Body of pancreas (tissue), 4 donors: ENCODE measurements around the gene RGS13. TPM values are rescaled to one million over a fixed set of nuclear protein-coding genes. Genes with fewer than 3 reads are reported as not detected.

Source experiments
- ATAC-seq: fragments of 150-250 bp; one replicate; pipeline ENCODE4 v1.9.1; 2016
- DNase-seq, 4 donors: peaks; one replicate each; pipeline ENCODE4 v3.0.0-alpha.2; 2019
- H3K27ac ChIP-seq, 4 donors: fragments of 200-600 bp; sonication (generic); 1 replicate in 3 of 4; 2 replicates in 1 of 4; pipeline versions ENCODE4 v1.5.1 to v1.6.1; 2016 to 2019; ENCODE audit warnings: mild to moderate bottlenecking in 1 of 4, mixed read lengths in 1 of 4, moderate library complexity in 1 of 4
- H3K27me3 ChIP-seq, 2 donors: fragments of 200-600 bp; sonication (generic); one replicate each; pipeline ENCODE4 v1.6.0; 2016; ENCODE audit warnings: mild to moderate bottlenecking in 1 of 2
- H3K36me3 ChIP-seq, 2 donors: fragments of 200-600 bp; sonication (generic); replicated peaks in 1 of 2; 2 replicates each; pipeline ENCODE4 v1.5.1; 2016; ENCODE audit warnings: low read depth in 2 of 2; ENCODE audit not compliant: insufficient read depth in 1 of 2
- H3K4me1 ChIP-seq: fragments of 200-600 bp; sonication (generic); one replicate; pipeline ENCODE4 v1.6.0; 2016
- H3K4me3 ChIP-seq, 2 donors: fragments of 200-600 bp; sonication (generic); 1 replicate in 1 of 2; 2 replicates in 1 of 2; pipeline ENCODE4 v1.5.1; 2016 to 2019
- H3K9me3 ChIP-seq, 3 donors: fragments of 200-600 bp; sonication (generic); 1 replicate in 2 of 3; 2 replicates in 1 of 3; pipeline ENCODE4 v1.5.1; 2016
- POLR2A ChIP-seq, 3 donors: fragments of 450-650 bp; IDR thresholded peaks; one replicate each; pipeline ENCODE4 v1.6.1; 2016; ENCODE audit warnings: antibody characterized with exemption in 3 of 3, mild to moderate bottlenecking in 2 of 3
- WGBS, 2 donors: methylation state at CpG; one replicate each; pipeline ENCODE4 v1.1.5; 2017; 5-methylcytosine and 5-hydroxymethylcytosine counted together
- intact Hi-C: fragments of 100-400 bp; cut with DNase I; formaldehyde crosslinking; loops from one replicate; pipeline ENCODE4 v1.15.1; 2023
- total RNA-seq, 2 donors: library from RNA; depleted of rRNA; stranded (reverse); fragments of >200 nt; gene quantifications; one replicate each; pipeline ENCODE4 v1.1.0, GENCODE V29; 2016
- TF ChIP-seq, protein P1 (sequence below), 7 experiments: fragments of 450-650 bp in 4 of 7; fragments of 200-600 bp in 3 of 7; sonication (generic) in 3 of 7; IDR thresholded peaks; one replicate each; pipeline ENCODE4 v1.5.1; 2016 to 2019; ENCODE audit warnings: antibody characterized with exemption in 7 of 7

The RGS13 gene
- total RNA-seq, 2 donors from 2014 or later, result 4.9 TPM; not detected in 1

DNA sequence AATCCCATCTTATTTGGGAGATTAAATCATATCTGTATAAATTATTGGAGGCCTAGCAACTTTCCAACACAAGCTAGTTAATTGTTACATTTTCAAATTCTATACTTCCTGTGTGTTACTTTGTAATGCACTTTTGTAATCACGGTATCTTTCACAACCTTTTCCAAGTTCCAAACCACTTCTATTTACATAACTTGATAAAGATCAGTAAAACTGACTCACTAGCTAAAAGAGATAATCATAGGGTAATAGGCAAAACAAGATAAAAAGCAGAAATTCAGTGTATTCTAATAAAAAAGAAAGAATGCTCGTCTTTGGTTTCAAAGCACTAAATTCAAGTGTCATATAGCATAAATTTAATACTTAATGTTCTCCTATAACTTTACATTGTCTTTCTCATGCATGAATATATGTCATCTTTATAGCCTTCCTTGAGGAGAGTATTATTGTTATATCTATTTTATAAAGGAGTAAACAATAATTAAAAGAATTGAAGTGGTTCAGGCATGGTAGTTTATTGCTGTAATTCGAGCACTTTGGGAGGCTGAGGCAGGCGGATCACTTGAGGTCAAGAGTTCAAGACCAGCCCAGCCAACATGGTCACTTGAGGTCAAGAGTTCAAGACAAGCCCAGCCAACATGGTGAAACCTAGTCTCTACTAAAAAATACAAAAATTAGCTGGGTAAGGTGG lies 66.4 kb downstream of the RGS13 start:
- Histone ChIP-seq H3K27ac (no peak overlapping the region), H3K4me1 (peaks cover 16% of the 10 kb centered on the region), H3K4me3 (no peak overlapping the region), H3K27me3 (no peaks in the 10 kb centered on the region), H3K9me3 (no peaks in the 10 kb centered on the region), H3K36me3 (no peaks in the 10 kb centered on the region)
- TF ChIP-seq, protein P1, sequence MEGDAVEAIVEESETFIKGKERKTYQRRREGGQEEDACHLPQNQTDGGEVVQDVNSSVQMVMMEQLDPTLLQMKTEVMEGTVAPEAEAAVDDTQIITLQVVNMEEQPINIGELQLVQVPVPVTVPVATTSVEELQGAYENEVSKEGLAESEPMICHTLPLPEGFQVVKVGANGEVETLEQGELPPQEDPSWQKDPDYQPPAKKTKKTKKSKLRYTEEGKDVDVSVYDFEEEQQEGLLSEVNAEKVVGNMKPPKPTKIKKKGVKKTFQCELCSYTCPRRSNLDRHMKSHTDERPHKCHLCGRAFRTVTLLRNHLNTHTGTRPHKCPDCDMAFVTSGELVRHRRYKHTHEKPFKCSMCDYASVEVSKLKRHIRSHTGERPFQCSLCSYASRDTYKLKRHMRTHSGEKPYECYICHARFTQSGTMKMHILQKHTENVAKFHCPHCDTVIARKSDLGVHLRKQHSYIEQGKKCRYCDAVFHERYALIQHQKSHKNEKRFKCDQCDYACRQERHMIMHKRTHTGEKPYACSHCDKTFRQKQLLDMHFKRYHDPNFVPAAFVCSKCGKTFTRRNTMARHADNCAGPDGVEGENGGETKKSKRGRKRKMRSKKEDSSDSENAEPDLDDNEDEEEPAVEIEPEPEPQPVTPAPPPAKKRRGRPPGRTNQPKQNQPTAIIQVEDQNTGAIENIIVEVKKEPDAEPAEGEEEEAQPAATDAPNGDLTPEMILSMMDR (IDR thresholded peaks at IDR 0.05), result no peak
- no peak for TF ChIP-seq POLR2A (IDR thresholded peaks at IDR 0.05)
- ATAC-seq, result no peak
- WGBS, 2 donors, result 63 to 67% methylated on average over 4 of the region's 4 CpGs
- intact Hi-C loops, result no loop called here
- no peak for DNase-seq

DNA sequence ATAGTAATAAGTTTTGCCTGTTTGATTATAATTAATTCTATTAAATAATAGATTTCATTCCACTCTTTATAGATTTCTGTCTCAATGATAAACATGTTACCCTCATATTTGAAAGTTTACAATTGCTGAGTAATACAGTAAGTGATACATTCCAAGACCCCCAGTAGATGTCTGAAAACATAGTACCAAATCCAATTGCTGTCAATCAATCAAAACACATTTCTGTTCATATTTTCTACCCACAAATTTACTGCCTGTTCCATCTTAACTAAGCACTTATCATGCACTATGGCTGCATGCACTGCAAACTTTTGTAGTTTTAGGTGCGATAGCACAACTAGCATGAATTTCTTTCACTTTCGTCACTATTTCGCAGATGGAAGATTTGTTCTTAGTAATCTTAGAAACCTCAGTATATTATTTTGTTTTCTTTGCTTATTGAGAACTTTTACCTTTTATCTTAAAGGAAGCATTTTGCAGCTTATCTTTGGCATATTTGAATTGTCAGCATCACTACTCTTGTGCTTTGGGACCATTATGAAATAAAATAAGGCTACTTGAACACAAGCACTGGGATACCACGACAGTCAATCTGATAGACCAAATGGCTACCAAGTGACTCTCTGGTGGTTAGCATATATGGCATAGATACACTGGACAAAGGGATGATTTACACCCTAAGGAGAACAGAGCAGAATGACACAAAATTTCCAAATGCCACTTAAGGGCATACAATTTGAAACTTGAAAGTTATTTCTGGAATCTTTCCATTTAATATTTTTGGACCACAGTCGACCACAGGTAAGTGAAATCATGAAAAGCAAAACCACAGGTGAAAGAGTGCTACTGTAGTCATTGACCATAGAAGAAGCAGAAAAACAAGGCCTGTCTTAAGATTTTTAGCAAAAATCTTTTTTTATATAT lies 67.6 kb downstream of the RGS13 start:
- Histone ChIP-seq H3K36me3 (no peaks in the 10 kb centered on the region), H3K4me3 (no peak overlapping the region), H3K9me3 (no peaks in the 10 kb centered on the region), H3K27ac (no peak overlapping the region), H3K27me3 (no peaks in the 10 kb centered on the region), H3K4me1 (peaks cover 16% of the 10 kb centered on the region)
- intact Hi-C loops, result no loop called here
- DNase-seq (no peak), ATAC-seq (no peak)
- TF ChIP-seq, protein P1 (IDR thresholded peaks at IDR 0.05), result no peak
- TF ChIP-seq POLR2A (IDR thresholded peaks at IDR 0.05), result no peak
- 83 to 85% methylated on average over 5 of the region's 5 CpGs for WGBS, 2 donors

DNA sequence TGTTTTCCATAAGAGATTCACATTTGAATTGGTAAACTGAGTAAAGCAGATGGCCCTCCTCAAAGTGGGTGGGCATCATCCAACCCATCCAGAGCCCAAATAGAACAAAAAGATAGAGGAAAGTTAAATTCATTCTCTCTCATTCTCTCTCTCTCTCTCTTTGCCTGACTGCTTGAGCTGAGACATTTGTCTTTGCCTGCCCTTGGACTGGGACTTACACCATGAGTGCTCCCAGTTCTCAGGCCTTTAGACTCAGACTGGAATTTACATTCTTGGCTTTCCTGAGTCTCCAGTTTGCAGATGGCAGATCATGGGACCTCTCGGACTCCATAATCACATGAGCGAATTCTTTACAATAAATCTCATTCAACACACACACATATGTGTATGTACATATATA lies 69.6 kb downstream of the RGS13 start:
- no peak for ATAC-seq
- no peak for DNase-seq

DNA sequence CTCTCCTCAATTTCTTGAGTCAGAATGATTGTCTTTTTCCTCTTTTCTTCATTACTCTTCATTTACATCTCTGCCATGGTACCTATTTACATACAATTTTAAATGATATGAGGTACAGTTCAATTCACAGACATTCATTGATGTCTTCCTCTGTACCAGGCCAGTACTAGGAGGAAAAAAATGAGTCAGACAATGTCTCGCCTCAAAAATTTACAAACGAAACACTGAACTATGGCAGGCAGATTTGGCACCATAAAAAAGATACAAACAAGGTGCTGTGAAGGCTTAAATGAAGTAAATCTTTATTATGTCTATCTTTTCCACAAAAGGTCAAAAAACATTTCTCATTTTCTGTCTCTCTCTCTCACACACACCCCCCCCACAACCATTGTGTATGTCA lies 71.0 kb downstream of the RGS13 start:
- no peak overlapping the region for H3K27ac ChIP-seq
- DNase-seq (no peak), ATAC-seq (no peak)
- intact Hi-C loops, result no loop called here
- H3K9me3 ChIP-seq, result no peaks in the 10 kb centered on the region
- no peaks in the 10 kb centered on the region for H3K27me3 ChIP-seq
- TF ChIP-seq POLR2A (IDR thresholded peaks at IDR 0.05), result no peak
- TF ChIP-seq, protein P1 (IDR thresholded peaks at IDR 0.05), result no peak
- no peak overlapping the region for H3K4me3 ChIP-seq
- 82 to 83% methylated on average over 2 of the region's 2 CpGs for WGBS, 2 donors
- peaks cover 7% of the 10 kb centered on the region for H3K4me1 ChIP-seq
- H3K36me3 ChIP-seq, result no peaks in the 10 kb centered on the region

More for the DNA sequence above, 69.6 kb downstream of the RGS13 start:
- 81 to 91% methylated on average over 2 of the region's 2 CpGs for WGBS, 2 donors
- Histone ChIP-seq H3K36me3 (no peaks in the 10 kb centered on the region), H3K9me3 (no peaks in the 10 kb centered on the region), H3K4me1 (peaks cover 13% of the 10 kb centered on the region), H3K27ac (no peak overlapping the region), H3K27me3 (no peaks in the 10 kb centered on the region), H3K4me3 (no peak overlapping the region)
- intact Hi-C loops, result no loop called here
- no peak for TF ChIP-seq POLR2A (IDR thresholded peaks at IDR 0.05)
- TF ChIP-seq, protein P1 (IDR thresholded peaks at IDR 0.05), result no peak
